BJ (cell line): ENCODE measurements around the gene PNKP. TPM values are rescaled to one million over a fixed set of nuclear protein-coding genes. Genes with fewer than 3 reads are reported as not detected.

Source experiments
- CTCF ChIA-PET: fragments of 350-600 bp; formaldehyde crosslinking; extraction: SDS; loops from one replicate; lab custom pipeline; 2021; ENCODE audit warnings: antibody characterized with exemption, inconsistent platforms; lab: Yijun Ruan, JAX
- POLR2A ChIA-PET: fragments of 300-600 bp; sonication (Branson Sonifier 250); formaldehyde crosslinking; extraction: SDS; loops from one replicate; lab custom pipeline; 2021; ENCODE audit warnings: antibody characterized with exemption; lab: Charles Lee
- DNase-seq: peaks from one replicate; pipeline ENCODE4 v3.0.0-alpha.2; 2011; ENCODE audit warnings: low read depth
- H3K27me3 ChIP-seq: 2 replicates; pipeline ENCODE4 v1.6.0; 2011; ENCODE audit warnings: low read length; ENCODE audit not compliant: control insufficient read depth, insufficient read depth
- H3K36me3 ChIP-seq: 2 replicates; pipeline ENCODE4 v1.5.1; 2011; ENCODE audit warnings: low read length; ENCODE audit not compliant: control insufficient read depth, insufficient read depth
- H3K4me3 ChIP-seq: 2 replicates; pipeline ENCODE4 v1.5.1; 2011; ENCODE audit warnings: low read depth, mild to moderate bottlenecking, control low read depth, low read length
- CTCF ChIP-seq: IDR thresholded peaks from 2 replicates; pipeline ENCODE4 v1.5.1; 2011; ENCODE audit warnings: low read depth, mild to moderate bottlenecking, control low read depth, inconsistent platforms, low read length, moderate library complexity; ENCODE audit not compliant: insufficient read depth
- polyA plus RNA-seq: library from polyadenylated mRNA; depleted of rRNA; stranded (reverse); fragments of >200 nt; gene quantifications from 2 replicates; pipeline ENCODE4 v1.2.3, GENCODE V29; 2011

PNKP gene
- polyA plus RNA-seq, 1 experiment: 28.9 TPM

GRCh38 chr19:49853852-49854377, 13.5 kb downstream of the PNKP start:
- ChIA-PET POLR2A (no interaction called here), CTCF (interaction anchor here (0.6 to 1.3 kb wide), 2 partner anchors 8 to 66 kb away, joined by 3 to 4 read pairs; no protein-coding TSS in a partner anchor)
- Histone ChIP-seq H3K4me3 (no peak overlapping the region), H3K27me3 (no peaks in the 10 kb centered on the region), H3K36me3 (peaks cover 37% of the 10 kb centered on the region)
- no peak for TF ChIP-seq CTCF
- DNase-seq: no peak

- ChIA-PET CTCF (no interaction called here), POLR2A (interaction anchor here (0.7 kb wide), 1 partner anchor 13 kb away, joined by 11 read pairs; no protein-coding TSS in a partner anchor)
- TF ChIP-seq CTCF: no peak
Observed at GRCh38 chr19:49852631-49853126, 14.7 kb downstream of the PNKP start.

GRCh38 chr19:49851456-49852259, 15.7 kb downstream of the PNKP start:
- Histone ChIP-seq H3K36me3 (peaks cover 19% of the 10 kb centered on the region), H3K27me3 (no peaks in the 10 kb centered on the region), H3K4me3 (peak overlapping the region; percentile 70)
- ChIA-PET POLR2A (no interaction called here), CTCF (no interaction called here)
- no peak for DNase-seq
- no peak for TF ChIP-seq CTCF

More at GRCh38 chr19:49852631-49853126, 14.7 kb downstream of the PNKP start:
- DNase-seq: no peak
- H3K36me3 ChIP-seq: peaks cover 26% of the 10 kb centered on the region
- no peaks in the 10 kb centered on the region for H3K27me3 ChIP-seq
- peak overlapping the region; percentile 70 for H3K4me3 ChIP-seq

GRCh38 chr19:49850487-49851342, 16.7 kb downstream of the PNKP start, which contains the start of gene PTOV1:
TSS of gene PTOV1 (plus strand) at chr19:49851159.
- ChIA-PET CTCF (interaction anchor here (0.6 to 1.9 kb wide), 3 partner anchors 25 to 379 kb away, joined by 3 to 5 read pairs (median 3); no protein-coding TSS in a partner anchor), POLR2A (interaction anchor here (0.8 kb wide), 2 partner anchors 19 to 26 kb away, joined by 3 to 4 read pairs; partner anchors contain the start of gene AKT1S1)
- Histone ChIP-seq H3K27me3 (no peaks in the 10 kb centered on the region), H3K36me3 (peaks cover 12% of the 10 kb centered on the region), H3K4me3 (peak within 1 kb of the TSS; percentile 70)
- no peak for TF ChIP-seq CTCF
- DNase-seq: peak; percentile 48
